IMR-90 (cell line): ENCODE results near the gene BCL6. TPM values are rescaled to one million over a fixed set of nuclear protein-coding genes. Genes with fewer than 3 reads are reported as not detected.

Experiments
- ATAC-seq: fragments of 200-7000 bp; cut with Tn5 transposase; 2 replicates; pipeline ENCODE4 v1.9.1; 2020; ENCODE audit warnings: low read depth, mild to moderate bottlenecking, moderate library complexity
- BruUV-seq: library from RNA; stranded (reverse); fragments of 400-500 nt; replicated peaks from 2 replicates; lab custom pipeline; 2021; lab: Mats Ljungman, UMichigan
- CTCF ChIA-PET: fragments of 300-600 bp; formaldehyde crosslinking; extraction: SDS; loops from one replicate; lab custom pipeline; 2021; ENCODE audit warnings: antibody characterized with exemption; lab: Yijun Ruan, JAX
- POLR2A ChIA-PET: fragments of 300-600 bp; sonication (Branson Sonifier 250); formaldehyde crosslinking; loops from one replicate; lab custom pipeline; 2022; ENCODE audit warnings: antibody characterized with exemption; ENCODE audit not compliant: unreplicated experiment; lab: Charles Lee
- DNase-seq: peaks from one replicate; pipeline ENCODE4 v3.0.0; 2013
- H2AFZ ChIP-seq: replicated peaks from 2 replicates; pipeline ENCODE3; 2013; ENCODE audit warnings: low read length, mild to moderate bottlenecking; ENCODE audit not compliant: poor library complexity
- H2AK5ac ChIP-seq: 2 replicates; pipeline ENCODE4 v1.6.1; 2013; ENCODE audit warnings: low read depth, low read length, inconsistent platforms
- H2AK9ac ChIP-seq: replicated peaks from 2 replicates; pipeline ENCODE3; 2013; ENCODE audit warnings: mild to moderate bottlenecking, low read depth, low read length, moderate library complexity; ENCODE audit not compliant: poor library complexity
- H2BK120ac ChIP-seq: 2 replicates; pipeline ENCODE4 v1.6.1; 2013; ENCODE audit warnings: low read depth, low read length, inconsistent platforms
- H2BK15ac ChIP-seq: 3 replicates; pipeline ENCODE4 v1.6.1; 2013; ENCODE audit warnings: low read depth, low read length, inconsistent platforms
- H2BK20ac ChIP-seq: 2 replicates; pipeline ENCODE4 v1.6.1; 2013; ENCODE audit warnings: low read depth, mild to moderate bottlenecking, inconsistent platforms, low read length, moderate library complexity
- H2BK5ac ChIP-seq: 2 replicates; pipeline ENCODE4 v1.6.1; 2013; ENCODE audit warnings: mild to moderate bottlenecking, low read depth, low read length, inconsistent platforms; ENCODE audit not compliant: poor library complexity, severe bottlenecking
- H3K14ac ChIP-seq: replicated peaks from 2 replicates; pipeline ENCODE4 v1.6.1; 2013; ENCODE audit warnings: low read depth, low read length, inconsistent platforms
- H3K18ac ChIP-seq: 2 replicates; pipeline ENCODE4 v1.6.1; 2013; ENCODE audit warnings: low read depth, low read length, control low read depth
- H3K23ac ChIP-seq: 2 replicates; pipeline ENCODE4 v1.6.1; 2013; ENCODE audit warnings: low read depth, low read length, inconsistent platforms
- H3K27ac ChIP-seq: 2 replicates; pipeline ENCODE4 v1.5.1; 2013; ENCODE audit warnings: mild to moderate bottlenecking, control low read depth, low read length; ENCODE audit not compliant: insufficient read depth
- H3K27me3 ChIP-seq: 2 replicates; pipeline ENCODE4 v1.6.1; 2013; ENCODE audit warnings: low read length; ENCODE audit not compliant: control insufficient read depth, insufficient read depth
- H3K36me3 ChIP-seq: 2 replicates; pipeline ENCODE4 v1.6.1; 2013; ENCODE audit warnings: low read length, mixed read lengths; ENCODE audit not compliant: control insufficient read depth, insufficient read depth
- H3K4ac ChIP-seq: 2 replicates; pipeline ENCODE4 v1.6.1; 2013; ENCODE audit warnings: low read depth, low read length, inconsistent platforms
- H3K4me1 ChIP-seq: 2 replicates; pipeline ENCODE4 v1.6.1; 2013; ENCODE audit warnings: low read length, mixed read lengths; ENCODE audit not compliant: control insufficient read depth, insufficient read depth
- H3K4me2 ChIP-seq: 2 replicates; pipeline ENCODE4 v1.6.1; 2013; ENCODE audit warnings: low read depth, mild to moderate bottlenecking, control low read depth, low read length, moderate library complexity
- H3K4me3 ChIP-seq: 2 replicates; pipeline ENCODE4 v1.5.1; 2013; ENCODE audit warnings: low read depth, mild to moderate bottlenecking, control low read depth, low read length, moderate library complexity; ENCODE audit not compliant: insufficient read depth
- H3K56ac ChIP-seq: 2 replicates; pipeline ENCODE4 v1.6.1; 2013; ENCODE audit warnings: low read length, inconsistent platforms; ENCODE audit not compliant: insufficient read depth; ENCODE audit errors: extremely low read depth
- H3K79me1 ChIP-seq, 2 experiments: 2 replicates each; pipeline ENCODE4 v1.6.1; 2013; ENCODE audit warnings: low read length in 2 of 2, inconsistent platforms in 1 of 2, low read depth in 1 of 2
- H3K9ac ChIP-seq: 2 replicates; pipeline ENCODE4 v1.6.1; 2013; ENCODE audit warnings: low read depth, low read length, control low read depth
- H3K9me1 ChIP-seq: 2 replicates; pipeline ENCODE4 v1.6.1; 2013; ENCODE audit warnings: low read length, inconsistent platforms; ENCODE audit not compliant: insufficient read depth
- H3K9me3 ChIP-seq: 2 replicates; pipeline ENCODE4 v1.6.1; 2013; ENCODE audit warnings: low read length; ENCODE audit not compliant: control insufficient read depth, insufficient read depth
- H4K20me1 ChIP-seq: 2 replicates; pipeline ENCODE4 v1.6.1; 2013; ENCODE audit warnings: low read length, inconsistent platforms; ENCODE audit not compliant: insufficient read depth
- H4K5ac ChIP-seq: 2 replicates; pipeline ENCODE4 v1.6.1; 2013; ENCODE audit warnings: mild to moderate bottlenecking, low read depth, low read length, control low read depth
- H4K8ac ChIP-seq, 2 experiments: 2 replicates each; pipeline ENCODE4 v1.6.1; 2013; ENCODE audit warnings: low read depth in 2 of 2, low read length in 2 of 2, control low read depth in 1 of 2, inconsistent platforms in 1 of 2
- H4K91ac ChIP-seq: 2 replicates; pipeline ENCODE4 v1.6.1; 2013; ENCODE audit warnings: low read depth, low read length, inconsistent platforms; ENCODE audit not compliant: insufficient read depth
- CEBPB ChIP-seq: IDR thresholded peaks from 2 replicates; pipeline ENCODE4 v1.6.1; 2012; ENCODE audit warnings: low read depth, low read length, improper control_type of control experiment
- FOS ChIP-seq: fragments of 150-350 bp; IDR thresholded peaks from 2 replicates; pipeline ENCODE4 v1.6.1; 2016; ENCODE audit warnings: low read depth, low read length
- MAFK ChIP-seq: IDR thresholded peaks from 2 replicates; pipeline ENCODE4 v1.6.1; 2012; ENCODE audit warnings: low read depth, low read length, improper control_type of control experiment
- NFE2L2 ChIP-seq: fragments of 150-350 bp; IDR thresholded peaks from 2 replicates; pipeline ENCODE4 v1.6.1; 2016; ENCODE audit warnings: low read depth, mild to moderate bottlenecking, low read length
- SMC3 ChIP-seq: fragments of 150-350 bp; IDR thresholded peaks from 2 replicates; pipeline ENCODE4 v1.6.1; 2016; ENCODE audit warnings: low read depth, mild to moderate bottlenecking, antibody characterized with exemption, low read length, moderate library complexity
- WGBS, 2 experiments: methylation state at CpG; one replicate each; pipeline versions ENCODE4 v1.1.5 to v1.1.7; 2013; ENCODE audit warnings: missing lambda C conversion rate in 2 of 2; ENCODE audit not compliant: insufficient read length in 1 of 2; ENCODE audit errors: extremely low coverage in 2 of 2; 5-methylcytosine and 5-hydroxymethylcytosine counted together
- dilution Hi-C: fragments of 300-500 bp; cut with HindIII; formaldehyde crosslinking; loops from one replicate; pipeline ENCODE4 v1.14.3; 2018; ENCODE audit warnings: low sequenced_read_pairs; ENCODE audit not compliant: unreplicated experiment
- in situ Hi-C: fragments of 300-500 bp; cut with MboI; formaldehyde crosslinking; loops from 3 replicates; pipeline ENCODE4 v1.14.3; 2019; ENCODE audit warnings: low sequenced_read_pairs, inconsistent platforms, mixed read lengths
- intact Hi-C: fragments of 100-400 bp; cut with micrococcal nuclease; formaldehyde crosslinking; loops from 2 replicates; pipeline ENCODE4 v1.10.0; 2022
- polyA plus RNA-seq, 3 experiments: library from polyadenylated mRNA; depleted of rRNA; stranded (reverse); fragments of >200 nt; gene quantifications; 2 replicates each; pipeline ENCODE4 v1.2.3, GENCODE V29; 2012; ENCODE audit warnings: low replicate concordance in 1 of 3
- total RNA-seq: library from RNA; depleted of rRNA; stranded (reverse); fragments of >200 nt; gene quantifications from 2 replicates; pipeline ENCODE4 v1.2.3, GENCODE V29; 2012
- TF ChIP-seq, protein P1 (sequence below): conservative IDR thresholded peaks from 2 replicates; pipeline ENCODE4 v1.5.1; 2012; ENCODE audit warnings: mild to moderate bottlenecking, low read depth, low read length, improper control_type of control experiment

Gene BCL6
- total and polyA plus RNA-seq, 2 of the 4 experiments (the other 2 are of a cell fraction): 19.7 to 22.6 TPM

DNA sequence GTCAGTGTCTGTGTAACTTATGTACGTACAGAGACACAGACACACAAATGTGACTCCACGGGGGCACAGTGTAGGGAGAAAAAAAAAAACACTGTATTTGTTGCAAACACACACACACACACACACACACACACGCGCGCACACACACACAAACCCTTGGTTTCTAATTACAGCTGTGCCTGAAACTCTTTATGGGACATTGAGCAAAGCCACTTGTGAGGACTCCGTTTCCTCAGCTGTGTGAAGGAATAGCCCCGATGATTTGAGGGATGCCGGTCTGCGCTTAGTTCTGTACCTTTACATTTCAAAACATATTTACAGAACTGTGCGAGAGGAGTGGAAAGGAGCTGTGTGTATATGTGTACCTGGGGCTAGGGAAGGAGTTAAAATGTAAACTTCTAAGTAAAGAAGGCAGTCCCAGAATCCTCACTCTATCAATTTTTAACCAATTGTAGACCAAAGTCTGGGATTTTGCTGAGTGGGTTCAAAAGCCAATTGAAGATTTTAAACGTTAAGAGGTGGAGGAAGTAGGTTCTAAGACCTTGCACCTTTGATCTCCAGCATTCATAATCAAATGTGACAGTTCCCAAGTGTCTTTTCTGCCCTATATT, 5.3 kb upstream of the BCL6 start:
- intact Hi-C loops (no loop called here), in situ Hi-C loops (no loop called here), dilution Hi-C loops (no loop called here)
- 0 out of 2 replicates have a peak overlapping the region, but pooled peaks have one; percentile 25 for H4K91ac ChIP-seq
- H3K56ac ChIP-seq: peak overlapping the region; percentile 17; the same call in 1 of the 2 replicates
- H3K4ac ChIP-seq: peak overlapping the region; percentile 10; the same call in 1 of the 2 replicates
- peaks cover 4% of the 10 kb centered on the region for H3K4me1 ChIP-seq
- no peaks in the 10 kb centered on the region for H4K20me1 ChIP-seq
- H2AK5ac ChIP-seq: no peak overlapping the region; the same call in 1 of the 2 replicates
- ATAC-seq (no peak), DNase-seq (peak; percentile 20)
- peak overlapping the region; percentile 52; the same call in 1 of the 2 replicates for H3K23ac ChIP-seq
- H3K79me1 ChIP-seq: 0 out of 4 replicates have a peak, but pooled peaks cover 0 to 8% of the 10 kb centered on the region in 2 experiments
- peak overlapping the region; percentile 69 for H2BK20ac ChIP-seq
- H4K8ac ChIP-seq: peak overlapping the region in 1 of 2 experiments; percentile 56; a peak in 1 of 4 replicates
- ChIA-PET CTCF (interaction anchor here (0.6 kb wide), 2 partner anchors 11 to 221 kb away, joined by 3 read pairs; no protein-coding TSS in a partner anchor), POLR2A (interaction anchor here (0.6 kb wide), 1 partner anchor 16 kb away, joined by 5 read pairs; no protein-coding TSS in a partner anchor)
- peak overlapping the region; percentile 9 for H2BK120ac ChIP-seq
- H4K5ac ChIP-seq: no peak overlapping the region
- no peak overlapping the region for H3K27ac ChIP-seq
- no peaks in the 10 kb centered on the region for H3K27me3 ChIP-seq
- TF ChIP-seq CEBPB (no peak), MAFK (peak; percentile 33; the same call in 1 of the 2 replicates), FOS (no peak), NFE2L2 (no peak), SMC3 (no peak)
- TF ChIP-seq, protein P1, sequence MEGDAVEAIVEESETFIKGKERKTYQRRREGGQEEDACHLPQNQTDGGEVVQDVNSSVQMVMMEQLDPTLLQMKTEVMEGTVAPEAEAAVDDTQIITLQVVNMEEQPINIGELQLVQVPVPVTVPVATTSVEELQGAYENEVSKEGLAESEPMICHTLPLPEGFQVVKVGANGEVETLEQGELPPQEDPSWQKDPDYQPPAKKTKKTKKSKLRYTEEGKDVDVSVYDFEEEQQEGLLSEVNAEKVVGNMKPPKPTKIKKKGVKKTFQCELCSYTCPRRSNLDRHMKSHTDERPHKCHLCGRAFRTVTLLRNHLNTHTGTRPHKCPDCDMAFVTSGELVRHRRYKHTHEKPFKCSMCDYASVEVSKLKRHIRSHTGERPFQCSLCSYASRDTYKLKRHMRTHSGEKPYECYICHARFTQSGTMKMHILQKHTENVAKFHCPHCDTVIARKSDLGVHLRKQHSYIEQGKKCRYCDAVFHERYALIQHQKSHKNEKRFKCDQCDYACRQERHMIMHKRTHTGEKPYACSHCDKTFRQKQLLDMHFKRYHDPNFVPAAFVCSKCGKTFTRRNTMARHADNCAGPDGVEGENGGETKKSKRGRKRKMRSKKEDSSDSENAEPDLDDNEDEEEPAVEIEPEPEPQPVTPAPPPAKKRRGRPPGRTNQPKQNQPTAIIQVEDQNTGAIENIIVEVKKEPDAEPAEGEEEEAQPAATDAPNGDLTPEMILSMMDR: no peak
- H2BK5ac ChIP-seq: no peak overlapping the region
- H3K18ac ChIP-seq: peak overlapping the region; percentile 54
- no TSS peak for BruUV-seq
- peak overlapping the region; percentile 63 for H3K14ac ChIP-seq
- H3K4me2 ChIP-seq: peak overlapping the region; percentile 46
- H3K36me3 ChIP-seq: no peaks in the 10 kb centered on the region
- H3K9ac ChIP-seq: peak overlapping the region; percentile 34; the same call in 1 of the 2 replicates
- H2AK9ac ChIP-seq: no peak overlapping the region
- 0 out of 2 replicates have a peak overlapping the region, but pooled peaks have one; percentile 4 for H3K4me3 ChIP-seq
- no CpG with 5 or more reads among the region's 11 CpGs for WGBS, 2 experiments
- H3K9me1 ChIP-seq: no peaks in the 10 kb centered on the region
- H2AFZ ChIP-seq: peak overlapping the region; percentile 78
- peak overlapping the region; percentile 28; the same call in 2 of the 3 replicates for H2BK15ac ChIP-seq
- H3K9me3 ChIP-seq: no peaks in the 10 kb centered on the region
